MM.1S (cell line): ENCODE measurements around the gene PTPN20.

Experiments used
- EZH2 ChIP-seq: fragments of 300-600 bp; sonication (generic); optimal IDR thresholded peaks from 2 replicates; pipeline ENCODE3; 2017; ENCODE audit warnings: low read depth, mild to moderate bottlenecking, antibody characterized with exemption, low read length, mixed read lengths
- TF ChIP-seq, protein P1 (sequence below): fragments of 300-600 bp; sonication (generic); IDR thresholded peaks from 2 replicates; pipeline ENCODE4 v1.5.1; 2016; ENCODE audit warnings: antibody characterized with exemption, low read length, mixed read lengths

DNA sequence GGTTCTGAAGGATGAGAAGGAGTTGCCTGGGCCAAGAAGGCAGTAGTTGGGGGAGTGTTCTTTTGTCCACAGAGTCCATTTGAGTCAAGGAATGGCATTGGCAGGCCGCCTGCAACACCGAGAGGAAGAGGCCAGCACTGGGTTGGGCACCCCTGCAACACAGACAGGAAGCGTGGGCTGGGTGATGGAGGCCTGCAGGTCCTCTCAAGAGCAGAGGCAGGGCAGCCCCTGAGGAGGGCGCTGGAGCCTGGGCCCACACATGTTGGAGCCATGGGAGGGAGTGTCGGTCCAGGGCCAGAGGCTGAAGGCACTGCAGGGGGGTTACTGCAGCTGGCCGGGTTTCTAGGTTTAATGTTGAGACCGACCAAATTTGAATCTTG, 137.3 kb downstream of the PTPN20 start:
- no peak for TF ChIP-seq EZH2
- TF ChIP-seq, protein P1, sequence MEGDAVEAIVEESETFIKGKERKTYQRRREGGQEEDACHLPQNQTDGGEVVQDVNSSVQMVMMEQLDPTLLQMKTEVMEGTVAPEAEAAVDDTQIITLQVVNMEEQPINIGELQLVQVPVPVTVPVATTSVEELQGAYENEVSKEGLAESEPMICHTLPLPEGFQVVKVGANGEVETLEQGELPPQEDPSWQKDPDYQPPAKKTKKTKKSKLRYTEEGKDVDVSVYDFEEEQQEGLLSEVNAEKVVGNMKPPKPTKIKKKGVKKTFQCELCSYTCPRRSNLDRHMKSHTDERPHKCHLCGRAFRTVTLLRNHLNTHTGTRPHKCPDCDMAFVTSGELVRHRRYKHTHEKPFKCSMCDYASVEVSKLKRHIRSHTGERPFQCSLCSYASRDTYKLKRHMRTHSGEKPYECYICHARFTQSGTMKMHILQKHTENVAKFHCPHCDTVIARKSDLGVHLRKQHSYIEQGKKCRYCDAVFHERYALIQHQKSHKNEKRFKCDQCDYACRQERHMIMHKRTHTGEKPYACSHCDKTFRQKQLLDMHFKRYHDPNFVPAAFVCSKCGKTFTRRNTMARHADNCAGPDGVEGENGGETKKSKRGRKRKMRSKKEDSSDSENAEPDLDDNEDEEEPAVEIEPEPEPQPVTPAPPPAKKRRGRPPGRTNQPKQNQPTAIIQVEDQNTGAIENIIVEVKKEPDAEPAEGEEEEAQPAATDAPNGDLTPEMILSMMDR, result no peak
